ENCODE results near the gene RASA2. TPM values are rescaled to one million over a fixed set of nuclear protein-coding genes. Genes with fewer than 3 reads are reported as not detected.
"Not testable (repeated sequence)": the region's sequence is repeated elsewhere in the genome, so short reads cannot be mapped to it uniquely, and the experiment has no call there.

The RASA2 gene
- total and polyA plus RNA-seq, 8 donors, result 2.6 to 32.1 (median 10.9) TPM

DNA sequence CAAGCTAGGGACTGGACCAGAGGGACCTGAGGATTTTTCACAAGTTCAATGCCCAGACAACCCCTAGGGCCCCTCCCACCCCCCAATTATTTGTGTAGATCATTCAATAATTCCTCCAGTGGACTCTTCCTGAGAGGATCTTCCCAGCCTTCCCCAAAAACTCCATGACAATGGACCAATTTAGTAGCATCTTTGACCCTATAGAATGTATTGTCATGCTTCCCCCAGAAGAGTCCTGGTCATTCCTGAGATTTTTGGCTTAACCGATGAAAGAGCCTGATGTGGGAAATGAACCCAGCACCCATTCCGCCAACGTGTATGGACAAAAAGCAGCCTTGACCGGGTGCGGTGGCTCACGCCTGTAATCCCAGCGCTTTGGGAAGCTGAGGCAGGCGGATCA lies 132.1 kb downstream of the RASA2 start:
- Histone ChIP-seq H3K27ac (no peak overlapping the region), H3K4me3 (no peak overlapping the region), H3K27me3 (no peaks in the 10 kb centered on the region), H3K9me3 (no peaks in the 10 kb centered on the region), H3K36me3 (peaks cover 0 to 21% (median 12%) of the 10 kb centered on the region in 4 donors), H3K4me1 (no peaks in the 10 kb centered on the region)
- DNase-seq, result no peak
- WGBS, 5 donors, result 94 to 96% (median 96%) methylated on average over 8 of the region's 8 CpGs
- TF ChIP-seq POLR2A (IDR thresholded peaks at IDR 0.05), result no peak
- no peak for TF ChIP-seq POLR2AphosphoS5 (IDR thresholded peaks at IDR 0.05)
- TF ChIP-seq, protein P1, sequence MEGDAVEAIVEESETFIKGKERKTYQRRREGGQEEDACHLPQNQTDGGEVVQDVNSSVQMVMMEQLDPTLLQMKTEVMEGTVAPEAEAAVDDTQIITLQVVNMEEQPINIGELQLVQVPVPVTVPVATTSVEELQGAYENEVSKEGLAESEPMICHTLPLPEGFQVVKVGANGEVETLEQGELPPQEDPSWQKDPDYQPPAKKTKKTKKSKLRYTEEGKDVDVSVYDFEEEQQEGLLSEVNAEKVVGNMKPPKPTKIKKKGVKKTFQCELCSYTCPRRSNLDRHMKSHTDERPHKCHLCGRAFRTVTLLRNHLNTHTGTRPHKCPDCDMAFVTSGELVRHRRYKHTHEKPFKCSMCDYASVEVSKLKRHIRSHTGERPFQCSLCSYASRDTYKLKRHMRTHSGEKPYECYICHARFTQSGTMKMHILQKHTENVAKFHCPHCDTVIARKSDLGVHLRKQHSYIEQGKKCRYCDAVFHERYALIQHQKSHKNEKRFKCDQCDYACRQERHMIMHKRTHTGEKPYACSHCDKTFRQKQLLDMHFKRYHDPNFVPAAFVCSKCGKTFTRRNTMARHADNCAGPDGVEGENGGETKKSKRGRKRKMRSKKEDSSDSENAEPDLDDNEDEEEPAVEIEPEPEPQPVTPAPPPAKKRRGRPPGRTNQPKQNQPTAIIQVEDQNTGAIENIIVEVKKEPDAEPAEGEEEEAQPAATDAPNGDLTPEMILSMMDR (IDR thresholded peaks at IDR 0.05), result no peak
- no peak for TF ChIP-seq EP300 (IDR thresholded peaks at IDR 0.05)
- intact Hi-C loops (cut with DNase I; ENCODE audit: low total_unique reads), result no loop called here

DNA sequence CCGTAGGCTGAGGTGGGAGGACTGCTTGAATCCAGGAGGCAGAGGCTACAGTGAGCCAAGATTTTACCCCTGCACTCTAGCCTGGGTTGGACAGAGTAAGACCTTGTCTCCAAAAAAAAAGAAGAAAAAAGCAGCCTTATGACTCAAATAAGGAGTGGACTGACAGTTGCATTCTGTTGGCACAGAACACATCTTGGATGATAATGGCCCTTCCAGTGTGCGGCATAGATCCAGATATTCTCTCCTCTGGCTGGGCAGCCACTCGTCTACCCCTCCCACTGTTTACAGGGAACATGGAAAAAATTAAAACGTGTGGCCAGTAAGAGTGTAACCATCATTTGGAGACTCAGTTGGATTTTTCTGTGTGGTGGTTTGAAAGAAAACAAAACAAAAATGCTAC lies 132.6 kb downstream of the RASA2 start:
- no peak for DNase-seq
- H3K27me3 ChIP-seq, result no peaks in the 10 kb centered on the region
- no peaks in the 10 kb centered on the region for H3K4me1 ChIP-seq
- TF ChIP-seq, protein P1 (IDR thresholded peaks at IDR 0.05), result no peak
- no peak for TF ChIP-seq POLR2A (IDR thresholded peaks at IDR 0.05)
- TF ChIP-seq POLR2AphosphoS5 (IDR thresholded peaks at IDR 0.05), result no peak
- TF ChIP-seq EP300 (IDR thresholded peaks at IDR 0.05), result no peak
- H3K4me3 ChIP-seq, result no peak overlapping the region
- peaks cover 0 to 17% (median 7%) of the 10 kb centered on the region in 4 donors for H3K36me3 ChIP-seq
- no peak overlapping the region for H3K27ac ChIP-seq
- no peaks in the 10 kb centered on the region for H3K9me3 ChIP-seq
- 54 to 69% (median 66%) methylated on average over 4 of the region's 4 CpGs for WGBS, 5 donors
- intact Hi-C loops (cut with DNase I; ENCODE audit: low total_unique reads), result no loop called here

DNA sequence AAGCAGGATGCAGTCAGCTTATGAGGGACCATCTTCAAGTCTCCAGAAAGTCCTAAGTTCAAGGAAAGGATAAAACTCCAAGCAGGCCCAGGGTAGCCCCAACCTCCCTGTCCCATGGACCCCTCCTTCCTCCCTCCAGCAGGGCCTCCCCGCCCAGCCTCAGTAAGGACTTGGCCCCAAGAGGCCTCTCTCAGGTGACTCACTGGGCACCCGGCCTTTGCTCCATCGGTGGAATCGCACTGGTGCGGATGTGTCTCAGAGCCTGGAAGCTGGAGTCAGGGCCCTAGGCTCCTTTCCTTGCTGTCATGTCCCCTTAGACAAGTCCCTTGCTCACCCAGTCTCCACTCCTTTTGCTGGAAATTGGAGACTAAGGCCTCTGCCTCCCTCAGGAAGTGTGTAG lies 136.9 kb downstream of the RASA2 start:
- 73 to 79% (median 78%) methylated on average over 5 of the region's 5 CpGs for WGBS, 5 donors
- intact Hi-C loops (cut with DNase I; ENCODE audit: low total_unique reads), result no loop called here
- H3K4me1 ChIP-seq, result no peaks in the 10 kb centered on the region
- no peaks in the 10 kb centered on the region for H3K27me3 ChIP-seq
- H3K36me3 ChIP-seq, result no peaks in the 10 kb centered on the region
- TF ChIP-seq POLR2A (IDR thresholded peaks at IDR 0.05), result no peak
- TF ChIP-seq, protein P1 (IDR thresholded peaks at IDR 0.05), result no peak
- no peak for TF ChIP-seq EP300 (IDR thresholded peaks at IDR 0.05)
- TF ChIP-seq POLR2AphosphoS5 (IDR thresholded peaks at IDR 0.05), result no peak
- peaks cover 0 to 8% (median 7%) of the 10 kb centered on the region in 4 donors for H3K9me3 ChIP-seq
- no peak for DNase-seq
- no peak overlapping the region for H3K4me3 ChIP-seq
- no peak overlapping the region for H3K27ac ChIP-seq

DNA sequence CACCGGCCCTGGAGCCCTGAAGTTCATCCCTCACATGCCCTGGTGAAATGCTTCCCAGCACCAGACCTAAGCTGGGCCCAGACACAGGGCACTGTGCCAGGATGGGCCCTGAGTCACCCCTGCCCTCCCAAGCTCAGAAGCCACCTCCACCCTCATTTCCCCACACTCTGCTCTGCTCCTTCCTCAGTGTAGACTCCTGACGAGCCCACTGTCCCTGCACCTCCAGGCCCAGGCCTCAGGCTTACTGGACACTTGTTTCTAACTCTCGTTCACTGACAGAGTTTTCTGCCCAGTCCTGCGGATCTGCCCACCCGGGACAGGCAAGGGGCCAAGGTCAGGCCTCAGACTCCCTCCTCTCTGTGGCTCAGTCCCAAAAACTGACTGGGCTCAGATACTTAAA lies 138.7 kb downstream of the RASA2 start:
- 57 to 78% (median 68%) methylated on average over 4 to 5 of the region's 5 CpGs for WGBS, 5 donors
- no peak overlapping the region for H3K27ac ChIP-seq
- peaks cover 0 to 18% (median 15%) of the 10 kb centered on the region in 4 donors for H3K9me3 ChIP-seq
- intact Hi-C loops (cut with DNase I; ENCODE audit: low total_unique reads), result no loop called here
- TF ChIP-seq POLR2AphosphoS5 (IDR thresholded peaks at IDR 0.05) (no peak), EP300 (IDR thresholded peaks at IDR 0.05) (no peak)
- TF ChIP-seq, protein P1 (IDR thresholded peaks at IDR 0.05), result no peak
- no peaks in the 10 kb centered on the region for H3K36me3 ChIP-seq
- H3K4me1 ChIP-seq, result no peaks in the 10 kb centered on the region
- no peak for DNase-seq
- H3K27me3 ChIP-seq, result no peaks in the 10 kb centered on the region
- no peak overlapping the region for H3K4me3 ChIP-seq

DNA sequence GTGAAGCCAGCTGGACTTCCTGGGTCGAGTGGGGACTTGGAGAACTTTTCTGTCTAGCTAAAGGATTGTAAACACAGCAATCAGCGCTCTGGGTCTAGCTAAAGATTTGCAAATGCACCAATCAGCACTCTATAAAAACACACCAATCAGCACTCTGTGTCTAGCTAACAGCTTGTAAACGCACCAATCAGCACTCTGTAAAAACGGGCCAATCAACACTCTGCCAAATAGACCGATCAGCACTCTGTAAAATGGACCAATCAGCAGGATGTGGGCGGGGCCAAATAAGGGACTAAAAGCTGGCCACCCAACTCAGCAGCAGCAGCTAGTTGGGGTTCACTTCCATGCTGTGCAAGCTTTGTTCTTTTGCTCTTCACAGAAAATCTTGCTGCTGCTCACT lies 141.5 kb downstream of the RASA2 start:
- DNase-seq; H3K27ac ChIP-seq; H3K36me3 ChIP-seq; intact Hi-C loops (cut with DNase I; ENCODE audit: low total_unique reads); H3K27me3 ChIP-seq; H3K4me1 ChIP-seq; H3K4me3 ChIP-seq: not testable (repeated sequence)
- peaks cover 0 to 18% (median 15%) of the 10 kb centered on the region in 4 donors for H3K9me3 ChIP-seq
- WGBS, 5 donors, result 84 to 88% (median 87%) methylated on average over 6 of the region's 6 CpGs

DNA sequence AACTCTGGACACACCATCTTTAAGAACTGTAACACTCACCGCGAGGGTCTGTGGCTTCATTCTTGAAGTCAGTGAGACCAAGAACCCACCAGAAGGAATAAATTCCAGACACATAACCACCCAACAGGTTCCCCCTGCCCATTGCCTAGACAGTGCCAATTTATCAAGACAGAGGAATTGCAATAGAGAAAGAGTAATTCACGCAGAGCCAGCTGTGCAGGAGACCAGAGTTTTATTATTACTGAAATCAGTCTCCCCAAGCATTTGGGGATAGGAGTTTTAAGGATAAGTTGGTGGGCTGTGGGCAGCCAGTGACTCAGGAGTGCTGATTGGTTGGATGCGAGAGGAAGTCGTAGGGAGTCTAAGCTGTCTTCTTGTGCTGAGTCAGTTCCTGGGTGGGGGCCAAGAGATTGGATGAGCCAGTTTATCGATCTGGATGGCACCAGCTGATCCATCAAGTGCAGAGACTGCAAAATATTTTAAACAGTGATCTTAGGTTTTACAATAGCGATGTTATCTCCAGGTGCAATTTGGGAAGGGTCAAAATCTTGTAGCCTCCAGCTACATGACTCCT lies 142.1 kb downstream of the RASA2 start:
- DNase-seq; H3K27ac ChIP-seq; H3K4me1 ChIP-seq; intact Hi-C loops (cut with DNase I; ENCODE audit: low total_unique reads); H3K27me3 ChIP-seq; H3K36me3 ChIP-seq; H3K4me3 ChIP-seq: not testable (repeated sequence)
- H3K9me3 ChIP-seq, result peaks cover 0 to 18% (median 15%) of the 10 kb centered on the region in 4 donors
- WGBS, 5 donors, result 76 to 83% (median 81%) methylated on average over 7 of the region's 7 CpGs

Data from stomach (tissue), 9 donors.